ENCODE measurements around the gene SLC23A3. TPM values are rescaled to one million over a fixed set of nuclear protein-coding genes. Genes with fewer than 3 reads are reported as not detected.

The SLC23A3 gene
- total and polyA plus RNA-seq, 4 donors: 0.23 to 2.4 (median 0.66) TPM

GRCh38 chr2:219210886-219211362 is 41.1 kb upstream of the SLC23A3 start:
- Histone ChIP-seq H3K9ac (ENCODE audit: low read depth in 1 of 2, low read length in 2 of 2) (no peak overlapping the region), H3K36me3 (ENCODE audit: control insufficient read depth in 4 of 4, insufficient read depth in 3 of 4, low read depth in 1 of 4, low read length in 3 of 4) (peaks cover 11 to 37% (median 15%) of the 10 kb centered on the region in 4 donors), H3K4me1 (ENCODE audit: control insufficient read depth in 4 of 4, insufficient read depth in 4 of 4, low read length in 3 of 4) (peaks cover 3 to 26% (median 22%) of the 10 kb centered on the region in 4 donors), H3K4me3 (ENCODE audit: low read depth in 1 of 3, low read length in 3 of 3) (no peak overlapping the region), H3K27me3 (ENCODE audit: control insufficient read depth in 4 of 4, insufficient read depth in 4 of 4, low read length in 3 of 4) (no peaks in the 10 kb centered on the region), H3K9me3 (ENCODE audit: control insufficient read depth in 4 of 4, low read length in 3 of 4) (no peaks in the 10 kb centered on the region), H3K27ac (ENCODE audit: low read depth in 1 of 2, low read length in 2 of 2) (no peak overlapping the region)
- DNase-seq (ENCODE audit: low spot score): peak; percentile 31
- TF ChIP-seq JUND (IDR thresholded peaks at IDR 0.05) (no peak), EGR1 (IDR thresholded peaks at IDR 0.05; ENCODE audit: low read depth in 2 of 2) (no peak), TAF1 (conservative IDR thresholded peaks at IDR 0.05) (no peak), YY1 (IDR thresholded peaks at IDR 0.05) (no peak), FOXA1 (IDR thresholded peaks at IDR 0.05) (no peak), MAX (IDR thresholded peaks at IDR 0.05) (no peak), CTCF (IDR thresholded peaks at IDR 0.05; ENCODE audit: low read depth, low read length, missing input control) (no peak), ATF3 (IDR thresholded peaks at IDR 0.05) (no peak)
- WGBS: 94% methylated on average over 9 of the region's 9 CpGs

GRCh38 chr2:219210196-219210885 is 40.5 kb upstream of the SLC23A3 start:
- peaks cover 3 to 26% (median 23%) of the 10 kb centered on the region in 4 donors for H3K4me1 ChIP-seq (ENCODE audit: control insufficient read depth in 4 of 4, insufficient read depth in 4 of 4, low read length in 3 of 4)

More at GRCh38 chr2:219210196-219210885, 40.5 kb upstream of the SLC23A3 start:
- Histone ChIP-seq H3K9ac (ENCODE audit: low read depth in 1 of 2, low read length in 2 of 2) (no peak overlapping the region), H3K27ac (ENCODE audit: low read depth in 1 of 2, low read length in 2 of 2) (no peak overlapping the region), H3K27me3 (ENCODE audit: control insufficient read depth in 4 of 4, insufficient read depth in 4 of 4, low read length in 3 of 4) (no peaks in the 10 kb centered on the region), H3K9me3 (ENCODE audit: control insufficient read depth in 4 of 4, low read length in 3 of 4) (no peaks in the 10 kb centered on the region), H3K4me3 (ENCODE audit: low read depth in 1 of 3, low read length in 3 of 3) (no peak overlapping the region), H3K36me3 (ENCODE audit: control insufficient read depth in 4 of 4, insufficient read depth in 3 of 4, low read depth in 1 of 4, low read length in 3 of 4) (peaks cover 11 to 37% (median 15%) of the 10 kb centered on the region in 4 donors)
- DNase-seq (ENCODE audit: low spot score): peak; percentile 27
- TF ChIP-seq SP1 (IDR thresholded peaks at IDR 0.05) (no peak), ZBTB33 (IDR thresholded peaks at IDR 0.05) (no peak), HNF4G (IDR thresholded peaks at IDR 0.05) (no peak), MAX (IDR thresholded peaks at IDR 0.05) (no peak), GABPA (IDR thresholded peaks at IDR 0.05 in 1 of 2, conservative IDR thresholded peaks at IDR 0.05 in 1 of 2) (no peak), RAD21 (IDR thresholded peaks at IDR 0.05) (no peak)
- WGBS: 95% methylated on average over 24 of the region's 24 CpGs
